SKM-1 (cell line): ENCODE measurements around the gene PEX10.
"Not testable (repeated sequence)": the region's sequence is repeated elsewhere in the genome, so short reads cannot be mapped to it uniquely, and the experiment has no call there.

Experiments
- DNase-seq: peaks from one replicate; lab custom pipeline; 2025; ENCODE audit not compliant: unreplicated experiment; lab: John Stamatoyannopoulos, UW

PEX10 gene

GRCh38 chr1:2443277-2444137 is 31.1 kb upstream of the PEX10 start:
- DNase-seq = no peak

- no peak for DNase-seq
Observed at GRCh38 chr1:2442661-2443060, 30.3 kb upstream of the PEX10 start.

- DNase-seq = no peak
Observed at GRCh38 chr1:2441746-2442145, 29.4 kb upstream of the PEX10 start.

- DNase-seq = not testable (repeated sequence)
Observed at GRCh38 chr1:2440346-2440745, 28.0 kb upstream of the PEX10 start.

GRCh38 chr1:2439369-2439768 is 27.0 kb upstream of the PEX10 start:
- no peak for DNase-seq

- no peak for DNase-seq
Observed at GRCh38 chr1:2438641-2439040, 26.3 kb upstream of the PEX10 start.

GRCh38 chr1:2438038-2438437 is 25.7 kb upstream of the PEX10 start:
- DNase-seq = no peak

GRCh38 chr1:2437617-2438016 is 25.3 kb upstream of the PEX10 start:
- DNase-seq = no peak

GRCh38 chr1:2436876-2437275 is 24.5 kb upstream of the PEX10 start:
- no peak for DNase-seq

- DNase-seq = no peak
Observed at GRCh38 chr1:2435746-2436355, 23.5 kb upstream of the PEX10 start.

- no peak for DNase-seq
Observed at GRCh38 chr1:2435091-2435490, 22.7 kb upstream of the PEX10 start.

GRCh38 chr1:2433936-2434655 is 21.7 kb upstream of the PEX10 start:
- no peak for DNase-seq

- no peak for DNase-seq
Observed at GRCh38 chr1:2433196-2433595, 20.8 kb upstream of the PEX10 start.

GRCh38 chr1:2432441-2432844 is 20.1 kb upstream of the PEX10 start:
- DNase-seq = no peak

- DNase-seq = no peak
Observed at GRCh38 chr1:2431518-2431917, 19.2 kb upstream of the PEX10 start.

GRCh38 chr1:2431103-2431502 is 18.7 kb upstream of the PEX10 start:
- no peak for DNase-seq

GRCh38 chr1:2430592-2430973 is 18.2 kb upstream of the PEX10 start:
- DNase-seq = no peak

GRCh38 chr1:2429780-2430591 is 17.6 kb upstream of the PEX10 start:
- no peak for DNase-seq

- no peak for DNase-seq
Observed at GRCh38 chr1:2428490-2428889, 16.1 kb upstream of the PEX10 start.

GRCh38 chr1:2427976-2428375 is 15.6 kb upstream of the PEX10 start:
- DNase-seq = no peak

GRCh38 chr1:2427051-2427450 is 14.7 kb upstream of the PEX10 start:
- no peak for DNase-seq
